Mucosa of descending colon (tissue), 3 donors: ENCODE data around the gene TNFRSF14. TPM values are rescaled to one million over a fixed set of nuclear protein-coding genes. Genes with fewer than 3 reads are reported as not detected.
"Not testable (repeated sequence)": the region's sequence is repeated elsewhere in the genome, so short reads cannot be mapped to it uniquely, and the experiment has no call there.

Experiments
- ATAC-seq: fragments of 200-7000 bp; cut with Tn5 transposase; one replicate; pipeline ENCODE4 v1.9.1; 2020; ENCODE audit warnings: mild to moderate bottlenecking, moderate library complexity
- DNase-seq, 3 donors: peaks; one replicate each; pipeline ENCODE4 v3.0.0-alpha.2; 2020
- H3K36me3 ChIP-seq: fragments of 200-600 bp; one replicate; pipeline ENCODE4 v1.8.0; 2021; ENCODE audit warnings: low read depth, mild to moderate bottlenecking
- H3K4me1 ChIP-seq: fragments of 200-600 bp; one replicate; pipeline ENCODE4 v1.8.0; 2021; ENCODE audit warnings: low read depth, mild to moderate bottlenecking
- H3K4me3 ChIP-seq: fragments of 200-600 bp; one replicate; pipeline ENCODE4 v1.8.0; 2021; ENCODE audit warnings: mild to moderate bottlenecking
- H3K9me3 ChIP-seq: fragments of 200-600 bp; one replicate; pipeline ENCODE4 v1.8.0; 2021; ENCODE audit warnings: mild to moderate bottlenecking
- intact Hi-C, 2 donors: fragments of 100-400 bp; cut with DNase I in 1 of 2; cut with micrococcal nuclease in 1 of 2; formaldehyde crosslinking; loops; one replicate each; pipeline versions ENCODE4 v1.11.0 to v1.11.1; 2022; cut with DNase I, micrococcal nuclease
- total RNA-seq, 3 donors: library from RNA; stranded (reverse); fragmentation: NEBNext Ultra II Directional in 2 of 3; extraction: Animal tissue kit (Norgen Biotek cat#: 25700) in 2 of 3; gene quantifications; one replicate each; pipeline versions ENCODE4 v1.2.1 to v1.2.4, GENCODE V29; 2021 to 2023
- TF ChIP-seq, protein P1 (sequence below): fragments of 200-600 bp; IDR thresholded peaks from one replicate; pipeline ENCODE4 v1.8.0; 2022; ENCODE audit warnings: antibody characterized with exemption, mild to moderate bottlenecking
- donor health status: DM: no; HTN: no; CAD: no; lungs with moderate emphysema.
- donor health status: DM: no; HTN: no; CAD: no.
- donor health status: DM: no; HTN: yes; CAD: no.

The TNFRSF14 gene
- total RNA-seq, 3 donors from 2014 or later: 143 to 206 (median 146) TPM

DNA sequence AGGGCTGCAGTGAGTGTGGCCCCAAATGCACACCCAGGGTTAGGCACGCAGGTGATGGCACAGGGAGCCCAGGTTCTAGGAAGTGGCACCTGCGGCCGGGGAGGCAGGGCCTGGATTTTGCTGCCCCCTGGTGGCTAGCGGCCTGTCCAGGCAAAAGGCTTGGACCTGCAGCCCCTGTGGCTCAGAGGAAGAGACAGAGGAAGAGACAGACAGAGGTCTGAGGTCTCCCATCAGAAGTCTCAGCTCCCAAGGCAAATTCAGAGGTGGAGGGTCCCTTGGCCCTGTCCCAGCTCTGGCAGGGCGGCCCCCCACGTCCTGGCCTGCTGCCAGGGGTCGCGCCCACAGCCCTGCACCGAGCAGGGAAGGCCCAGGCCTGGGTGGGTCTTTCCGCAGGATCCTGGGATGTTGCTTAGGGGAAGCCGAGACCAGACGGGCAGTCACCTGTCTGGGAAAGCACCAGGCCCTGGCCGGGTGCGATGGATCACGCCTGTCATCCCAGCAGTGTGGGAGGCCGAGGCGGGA lies 8.0 kb upstream of the TNFRSF14 start:
- ATAC-seq (peak; percentile 68), DNase-seq (peak; percentile 94 to 95 (median 95))
- intact Hi-C loops: loop anchor here (5.0 kb wide), 2 partner anchors 131 to 136 kb away; partner anchors contain the start of gene PEX10 (in 1 of the 2)
- H3K4me3 ChIP-seq: no peak overlapping the region
- peaks cover 51% of the 10 kb centered on the region for H3K4me1 ChIP-seq
- no peaks in the 10 kb centered on the region for H3K36me3 ChIP-seq
- no peaks in the 10 kb centered on the region for H3K9me3 ChIP-seq
- TF ChIP-seq, protein P1, sequence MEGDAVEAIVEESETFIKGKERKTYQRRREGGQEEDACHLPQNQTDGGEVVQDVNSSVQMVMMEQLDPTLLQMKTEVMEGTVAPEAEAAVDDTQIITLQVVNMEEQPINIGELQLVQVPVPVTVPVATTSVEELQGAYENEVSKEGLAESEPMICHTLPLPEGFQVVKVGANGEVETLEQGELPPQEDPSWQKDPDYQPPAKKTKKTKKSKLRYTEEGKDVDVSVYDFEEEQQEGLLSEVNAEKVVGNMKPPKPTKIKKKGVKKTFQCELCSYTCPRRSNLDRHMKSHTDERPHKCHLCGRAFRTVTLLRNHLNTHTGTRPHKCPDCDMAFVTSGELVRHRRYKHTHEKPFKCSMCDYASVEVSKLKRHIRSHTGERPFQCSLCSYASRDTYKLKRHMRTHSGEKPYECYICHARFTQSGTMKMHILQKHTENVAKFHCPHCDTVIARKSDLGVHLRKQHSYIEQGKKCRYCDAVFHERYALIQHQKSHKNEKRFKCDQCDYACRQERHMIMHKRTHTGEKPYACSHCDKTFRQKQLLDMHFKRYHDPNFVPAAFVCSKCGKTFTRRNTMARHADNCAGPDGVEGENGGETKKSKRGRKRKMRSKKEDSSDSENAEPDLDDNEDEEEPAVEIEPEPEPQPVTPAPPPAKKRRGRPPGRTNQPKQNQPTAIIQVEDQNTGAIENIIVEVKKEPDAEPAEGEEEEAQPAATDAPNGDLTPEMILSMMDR: peak; percentile 97

DNA sequence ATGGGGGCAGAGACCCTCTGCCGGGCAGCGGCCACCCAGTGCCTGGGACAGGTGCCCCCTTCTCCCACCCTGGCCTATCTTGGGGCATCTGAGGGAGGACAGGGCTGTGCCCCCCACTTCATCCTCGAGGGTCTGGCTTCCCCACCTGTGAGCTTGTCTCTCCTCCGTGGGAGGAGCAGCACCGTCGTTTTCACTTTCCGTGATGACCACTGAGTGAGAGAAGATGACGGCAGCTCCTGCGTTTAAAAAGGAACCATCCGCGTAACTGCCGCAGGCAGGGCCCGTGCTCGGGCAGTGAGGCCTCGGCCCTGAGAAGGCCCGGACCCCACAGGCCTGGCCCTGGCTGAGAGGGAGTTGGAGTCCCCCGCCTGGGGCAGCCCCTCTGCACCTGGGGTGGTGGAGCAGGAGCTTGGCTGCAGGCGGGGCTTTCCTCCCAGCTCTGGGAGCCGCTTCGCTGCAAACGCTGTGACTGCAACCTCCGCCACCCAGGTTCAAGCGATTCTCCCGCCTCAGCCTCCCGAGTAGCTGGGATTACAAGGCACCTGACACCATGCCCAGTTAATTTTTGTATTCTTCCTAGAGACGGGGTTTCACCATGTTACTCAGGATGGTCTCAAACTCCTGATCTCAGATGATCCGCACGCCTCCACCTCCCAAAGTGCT lies 6.7 kb upstream of the TNFRSF14 start:
- not testable (repeated sequence) for ATAC-seq, H3K36me3 ChIP-seq, DNase-seq, H3K9me3 ChIP-seq, H3K4me3 ChIP-seq
- intact Hi-C loops: loop anchor here (5.0 kb wide), 2 partner anchors 132 to 137 kb away; partner anchors contain the start of gene PEX10 (in 1 of the 2)
- H3K4me1 ChIP-seq: peaks cover 43% of the 10 kb centered on the region

DNA sequence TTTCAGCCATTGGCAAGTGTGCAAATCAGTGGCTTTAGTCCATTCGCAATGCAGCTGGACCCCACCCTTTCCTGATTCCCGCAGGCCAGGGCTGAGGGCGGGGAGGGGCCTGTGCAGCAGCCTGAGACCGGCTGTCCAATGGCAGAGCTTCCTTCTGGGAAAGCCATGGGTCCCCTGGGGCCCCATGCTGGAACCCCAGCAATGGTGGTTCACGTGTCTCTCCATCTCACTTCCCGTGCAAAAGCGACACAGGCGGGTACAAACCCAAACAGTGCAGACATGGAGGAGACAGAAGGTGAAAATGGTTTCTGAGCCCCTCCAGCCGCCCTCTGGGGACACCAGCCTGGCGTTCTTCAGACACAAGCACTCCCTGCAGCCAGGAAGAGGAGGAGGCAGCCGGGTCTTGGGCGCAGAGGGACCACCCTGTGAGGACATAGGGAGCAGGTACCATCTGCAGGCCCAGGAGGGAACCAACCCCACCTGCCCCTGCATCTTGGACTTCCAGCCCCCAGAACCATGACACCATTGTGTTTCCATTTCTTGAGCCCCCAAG lies 5.8 kb upstream of the TNFRSF14 start:
- H3K4me1 ChIP-seq: peaks cover 44% of the 10 kb centered on the region
- DNase-seq, H3K4me3 ChIP-seq, H3K36me3 ChIP-seq, H3K9me3 ChIP-seq, intact Hi-C loops: not testable (repeated sequence)
- ATAC-seq: peak; percentile 2

DNA sequence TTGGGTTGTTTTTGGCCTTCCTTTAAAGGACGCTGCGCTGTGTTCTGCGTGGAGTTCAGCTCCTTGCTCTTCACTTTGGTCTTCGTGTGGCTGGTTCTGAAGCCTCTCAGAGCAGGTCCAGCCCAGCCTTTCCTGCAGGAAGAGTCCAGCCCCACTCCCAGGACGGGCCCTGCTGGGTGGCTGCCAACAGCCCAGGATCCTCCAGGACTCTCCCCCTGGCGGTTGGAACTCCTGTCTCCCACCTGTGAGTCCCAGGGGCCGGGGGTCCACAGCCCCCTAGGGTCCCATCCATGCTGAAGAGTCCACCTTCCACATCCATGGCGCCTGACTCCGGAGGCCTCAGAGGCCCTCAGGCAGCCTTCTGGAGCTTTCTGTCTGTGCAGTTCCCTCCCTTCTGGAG lies 4.6 kb upstream of the TNFRSF14 start:
- peaks cover 41% of the 10 kb centered on the region for H3K4me1 ChIP-seq
- H3K36me3 ChIP-seq, ATAC-seq, DNase-seq, H3K4me3 ChIP-seq, intact Hi-C loops, H3K9me3 ChIP-seq: not testable (repeated sequence)

DNA sequence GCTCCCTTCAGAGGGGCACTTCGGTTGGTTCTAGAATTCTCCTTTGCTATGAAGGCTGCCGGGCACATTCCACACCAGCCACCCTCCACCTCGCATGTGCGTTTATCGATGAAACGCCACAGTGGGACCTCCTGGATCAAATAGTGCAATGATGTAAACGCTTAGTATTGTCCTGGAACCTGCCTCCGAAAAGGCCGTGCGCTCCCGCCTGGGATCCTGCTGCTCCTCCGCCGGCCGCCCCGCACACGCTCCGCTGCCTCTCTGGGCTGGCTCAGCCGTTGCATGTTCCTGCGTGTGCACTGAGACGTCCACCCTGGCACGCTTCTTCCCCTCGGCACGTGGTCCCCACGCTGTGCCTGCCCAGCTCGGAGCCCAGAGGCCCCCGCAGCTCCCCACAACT lies 4.0 kb upstream of the TNFRSF14 start:
- ATAC-seq (no peak), DNase-seq (no peak)
- Histone ChIP-seq H3K36me3 (no peaks in the 10 kb centered on the region), H3K9me3 (no peaks in the 10 kb centered on the region), H3K4me1 (peaks cover 39% of the 10 kb centered on the region), H3K4me3 (no peak overlapping the region)
- intact Hi-C loops: no loop called here
- TF ChIP-seq, protein P1: no peak

DNA sequence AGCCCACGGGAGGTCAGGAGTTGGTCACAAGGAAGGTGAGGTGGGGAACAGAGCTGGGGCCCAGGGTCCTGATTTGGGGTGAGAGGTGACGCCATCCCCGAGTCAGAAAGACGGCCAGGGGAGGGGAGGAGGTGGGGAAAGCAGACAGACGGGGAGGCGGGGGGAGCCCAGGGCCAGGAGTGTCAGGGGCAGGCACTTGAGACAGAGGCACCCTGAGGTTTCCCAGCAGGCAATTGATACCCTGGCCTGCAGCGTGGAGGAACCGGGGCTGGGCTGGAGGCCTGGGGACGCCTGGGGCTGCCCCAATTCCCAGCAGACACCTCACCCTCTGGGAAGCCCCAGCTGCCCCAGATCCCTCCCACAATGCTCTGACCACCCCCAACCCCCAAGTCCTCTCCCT lies 3.1 kb upstream of the TNFRSF14 start:
- intact Hi-C loops, H3K4me3 ChIP-seq, H3K36me3 ChIP-seq, DNase-seq, H3K9me3 ChIP-seq, ATAC-seq: not testable (repeated sequence)
- peaks cover 44% of the 10 kb centered on the region for H3K4me1 ChIP-seq

DNA sequence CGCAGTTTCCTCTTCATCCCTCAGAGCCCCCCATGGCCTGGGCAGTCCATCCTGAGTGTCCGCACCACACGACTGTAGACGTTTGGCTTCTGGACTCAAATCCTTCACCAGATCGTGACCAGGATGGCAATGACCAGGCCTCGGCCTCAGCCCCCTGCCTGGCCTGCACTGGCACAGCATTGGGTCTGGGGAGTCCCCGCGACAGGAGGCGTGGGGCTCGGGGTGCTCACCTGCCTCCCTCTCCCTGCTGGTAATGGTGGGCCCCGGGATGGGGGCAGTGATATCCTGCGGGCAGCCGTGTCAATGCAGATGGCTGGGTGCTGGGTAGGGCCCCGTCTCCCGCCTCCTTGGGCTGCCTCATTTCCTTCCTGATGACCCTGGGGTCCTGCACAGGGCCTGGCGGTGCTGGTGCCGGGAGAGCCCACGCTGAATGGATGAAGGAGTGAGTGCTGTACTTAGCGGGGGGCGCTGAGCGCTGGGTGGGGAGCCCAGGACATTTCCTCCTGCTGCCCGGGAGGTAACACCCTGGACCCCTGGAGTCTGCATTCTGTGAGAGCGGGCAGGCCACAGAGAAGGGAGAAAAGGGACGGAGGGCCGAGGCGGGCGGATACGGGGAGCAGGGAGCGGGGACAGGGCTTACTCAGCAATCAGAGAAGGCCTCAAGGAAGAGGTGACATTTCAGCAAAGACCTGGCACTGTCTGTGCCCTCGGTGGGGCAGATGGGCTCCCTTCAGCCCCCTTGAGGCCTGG lies 2.1 kb upstream of the TNFRSF14 start:
- intact Hi-C loops: no loop called here
- TF ChIP-seq, protein P1: no peak
- ATAC-seq: no peak
- Histone ChIP-seq H3K9me3 (no peaks in the 10 kb centered on the region), H3K36me3 (peaks cover 5% of the 10 kb centered on the region), H3K4me1 (peaks cover 45% of the 10 kb centered on the region), H3K4me3 (no peak overlapping the region)
- no peak for DNase-seq
